Endothelial cell of umbilical vein (primary cell): Measurements from ENCODE around the gene GPSM1. TPM values are rescaled to one million over a fixed set of nuclear protein-coding genes. Genes with fewer than 3 reads are reported as not detected.

Source experiments
- BruUV-seq: library from RNA; stranded (reverse); fragments of 400-500 nt; replicated peaks from 2 replicates; lab custom pipeline; 2021; lab: Mats Ljungman, UMichigan
- CTCF ChIA-PET: fragments of 300-600, 350-600 bp; sonication (Branson Sonifier 250); formaldehyde crosslinking; loops from one replicate; lab custom pipeline; 2021; ENCODE audit warnings: antibody characterized with exemption, inconsistent platforms; lab: Charles Lee
- POLR2A ChIA-PET: fragments of 300-600, 350-600 bp; sonication (Branson Sonifier 250); formaldehyde crosslinking; loops from one replicate; lab custom pipeline; 2021; ENCODE audit warnings: antibody characterized with exemption, inconsistent platforms; lab: Charles Lee
- DNase-seq: peaks from one replicate; pipeline ENCODE4 v3.0.0-alpha.2; 2011; ENCODE audit warnings: low read depth, low spot score
- FAIRE-seq: peaks from 2 replicates; lab custom pipeline; 2011; peaks lifted over from hg19 to GRCh38; lab: Jason Lieb, UNC
- H2AFZ ChIP-seq: 2 replicates; pipeline ENCODE4 v1.6.0; 2012; ENCODE audit warnings: low read depth, low read length, control low read depth, inconsistent platforms
- H3K27ac ChIP-seq: 2 replicates; pipeline ENCODE4 v1.5.1; 2011; ENCODE audit warnings: low read depth, mild to moderate bottlenecking, control low read depth, low read length, moderate library complexity; ENCODE audit not compliant: insufficient read depth
- H3K27me3 ChIP-seq, 2 experiments: 2 replicates each; pipeline versions ENCODE4 v1.6.0 to v1.6.1; 2011; ENCODE audit warnings: low read length in 2 of 2, mixed read lengths in 1 of 2; ENCODE audit not compliant: control insufficient read depth in 2 of 2, insufficient read depth in 2 of 2
- H3K36me3 ChIP-seq, 2 experiments: 2 replicates in 1 of 2; 3 replicates in 1 of 2; pipeline ENCODE4 v1.5.1; 2011; ENCODE audit warnings: low read length in 2 of 2, mild to moderate bottlenecking in 1 of 2, moderate library complexity in 1 of 2; ENCODE audit not compliant: control insufficient read depth in 2 of 2, insufficient read depth in 2 of 2; ENCODE audit errors: extremely low read depth in 1 of 2
- H3K4me1 ChIP-seq: 3 replicates; pipeline ENCODE4 v1.5.1; 2011; ENCODE audit warnings: mild to moderate bottlenecking, low read length; ENCODE audit not compliant: control insufficient read depth, insufficient read depth; ENCODE audit errors: extremely low read depth
- H3K4me2 ChIP-seq: 2 replicates; pipeline ENCODE4 v1.6.1; 2011; ENCODE audit warnings: low read length, control low read depth, mixed read lengths; ENCODE audit not compliant: insufficient read depth
- H3K4me3 ChIP-seq, 3 experiments: fragments of 200-600 bp in 1 of 3; sonication (generic), shearing (Covaris generic) in 1 of 3; replicated peaks in 1 of 3; 2 replicates each; pipeline ENCODE4 v1.5.1; 2011 to 2016; ENCODE audit warnings: control low read depth in 3 of 3, low read length in 3 of 3, mild to moderate bottlenecking in 2 of 3, inconsistent platforms in 1 of 3, low read depth in 1 of 3, moderate library complexity in 1 of 3; ENCODE audit not compliant: insufficient read depth in 1 of 3
- H3K79me2 ChIP-seq: 2 replicates; pipeline ENCODE4 v1.6.0; 2012; ENCODE audit warnings: low read length, inconsistent platforms; ENCODE audit not compliant: control insufficient read depth, insufficient read depth
- H3K9ac ChIP-seq: replicated peaks from 2 replicates; pipeline ENCODE3; 2011; ENCODE audit warnings: low read length, control low read depth; ENCODE audit not compliant: insufficient read depth; ENCODE audit errors: extremely low read depth
- H3K9me1 ChIP-seq: replicated peaks from 3 replicates; pipeline ENCODE4 v1.6.0; 2011; ENCODE audit warnings: mild to moderate bottlenecking, low read length; ENCODE audit not compliant: control insufficient read depth, insufficient read depth; ENCODE audit errors: extremely low read depth
- H3K9me3 ChIP-seq: replicated peaks from 2 replicates; pipeline ENCODE4 v1.5.1; 2012; ENCODE audit warnings: low read length, inconsistent platforms; ENCODE audit not compliant: control insufficient read depth, insufficient read depth
- H4K20me1 ChIP-seq: replicated peaks from 2 replicates; pipeline ENCODE3; 2011; ENCODE audit warnings: mild to moderate bottlenecking, low read length; ENCODE audit not compliant: control insufficient read depth, insufficient read depth; ENCODE audit errors: extremely low read depth
- EZH2 ChIP-seq: IDR thresholded peaks from 2 replicates; pipeline ENCODE4 v1.6.1; 2012; ENCODE audit warnings: borderline replicate concordance, low read depth, mild to moderate bottlenecking, moderate library complexity, low read length, inconsistent platforms; ENCODE audit not compliant: severe bottlenecking
- FOS ChIP-seq: IDR thresholded peaks from 2 replicates; pipeline ENCODE4 v1.6.1; 2011; ENCODE audit warnings: mild to moderate bottlenecking, low read length, moderate library complexity, borderline replicate concordance; ENCODE audit not compliant: insufficient read depth
- GATA2 ChIP-seq: IDR thresholded peaks from 2 replicates; pipeline ENCODE4 v1.7.0; 2011; ENCODE audit warnings: low read depth, mild to moderate bottlenecking, moderate library complexity, mixed read lengths, low read length; ENCODE audit not compliant: insufficient read length, insufficient read depth
- JUN ChIP-seq: IDR thresholded peaks from 2 replicates; pipeline ENCODE4 v1.6.1; 2011; ENCODE audit warnings: borderline replicate concordance, low read depth; ENCODE audit not compliant: insufficient read length, insufficient read depth
- MYC ChIP-seq: IDR thresholded peaks from one replicate; pipeline ENCODE4 v1.6.1; 2011; ENCODE audit warnings: mild to moderate bottlenecking, low read depth, low read length
- POLR2A ChIP-seq: IDR thresholded peaks from 2 replicates; pipeline ENCODE4 v1.6.1; 2012; ENCODE audit warnings: low read depth, mild to moderate bottlenecking, control low read depth, low read length
- POLR2AphosphoS5 ChIP-seq: IDR thresholded peaks from 2 replicates; pipeline ENCODE4 v1.6.1; 2012; ENCODE audit warnings: low read depth, mild to moderate bottlenecking, control low read depth, low read length, moderate library complexity; ENCODE audit not compliant: insufficient read depth
- dilution Hi-C: fragments of 300-500 bp; cut with MboI; formaldehyde crosslinking; loops from one replicate; pipeline ENCODE4 v1.15.0; 2019; ENCODE audit warnings: low sequenced_read_pairs; ENCODE audit not compliant: extremely low pct_ligation_motif_present
- intact Hi-C: fragments of 100-400 bp; cut with micrococcal nuclease; formaldehyde crosslinking; loops from one replicate; pipeline ENCODE4 v1.10.0; 2022
- polyA plus RNA-seq, 4 experiments: library from polyadenylated mRNA; depleted of rRNA in 3 of 4; stranded (reverse) in 3 of 4; unstranded in 1 of 4; fragments of >200 nt; gene quantifications; 2 replicates each; pipeline versions ENCODE4 v1.2.1 to v1.2.3, GENCODE V29; 2011 to 2012; ENCODE audit warnings: missing spikeins in 1 of 4
- total RNA-seq: library from RNA; stranded (reverse); gene quantifications from 2 replicates; pipeline ENCODE4 v1.2.3, GENCODE V29; 2021
- TF ChIP-seq, protein P1 (sequence below), 2 donors: IDR thresholded peaks; 1 replicate in 1 of 2; 2 replicates in 1 of 2; pipeline ENCODE4 v1.5.1; 2011; ENCODE audit warnings: low read length in 2 of 2, mild to moderate bottlenecking in 2 of 2, moderate library complexity in 2 of 2, control low read depth in 1 of 2, inconsistent platforms in 1 of 2, low read depth in 1 of 2; ENCODE audit not compliant: insufficient read depth in 1 of 2; ENCODE audit errors: extremely low read depth in 1 of 2
- TF ChIP-seq, protein P2 (sequence below): IDR thresholded peaks from 2 replicates; pipeline ENCODE4 v1.6.1; 2011; ENCODE audit not compliant: insufficient read depth, insufficient read length

Gene GPSM1
- total and polyA plus RNA-seq, 2 donors (not counting 3 experiments of a cell fraction or from before 2014, with no cell fraction given): 34.6 to 47.1 TPM

DNA sequence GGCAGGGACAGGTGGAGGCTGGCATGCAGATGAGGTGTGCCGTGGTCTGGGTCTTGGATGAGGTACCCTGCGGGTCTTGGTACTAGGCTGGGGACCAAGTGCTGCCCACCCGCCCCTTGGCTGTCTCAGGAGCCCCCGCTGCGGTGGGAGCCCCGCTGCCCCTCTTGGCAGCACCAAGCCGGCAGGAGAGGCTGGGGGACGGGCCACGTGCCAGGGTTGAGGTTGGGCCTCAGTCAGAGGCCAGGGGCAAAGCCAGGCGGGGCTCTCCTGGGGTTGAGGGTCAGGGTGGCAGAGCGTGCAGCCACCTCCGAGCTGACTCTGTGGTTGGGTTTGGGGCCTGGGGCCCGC is 44.2 kb downstream of the GPSM1 start:
- Histone ChIP-seq H3K36me3 (no peaks in the 10 kb centered on the region), H3K4me1 (no peaks in the 10 kb centered on the region), H2AFZ (no peak overlapping the region), H3K4me2 (no peak overlapping the region), H3K4me3 (no peak overlapping the region), H3K27me3 (no peaks in the 10 kb centered on the region), H3K9me1 (no peaks in the 10 kb centered on the region), H3K9ac (no peak overlapping the region), H3K9me3 (no peaks in the 10 kb centered on the region), H3K79me2 (no peaks in the 10 kb centered on the region), H4K20me1 (no peaks in the 10 kb centered on the region), H3K27ac (no peak overlapping the region)
- no peak for DNase-seq
- CTCF ChIA-PET: interaction anchor here (1.1 kb wide), 1 partner anchor 8 kb away, joined by 4 read pairs; no protein-coding TSS in a partner anchor
- TF ChIP-seq MYC (no peak), GATA2 (no peak), FOS (no peak), EZH2 (no peak), POLR2AphosphoS5 (no peak), POLR2A (no peak), JUN (no peak)
- TF ChIP-seq, protein P1, sequence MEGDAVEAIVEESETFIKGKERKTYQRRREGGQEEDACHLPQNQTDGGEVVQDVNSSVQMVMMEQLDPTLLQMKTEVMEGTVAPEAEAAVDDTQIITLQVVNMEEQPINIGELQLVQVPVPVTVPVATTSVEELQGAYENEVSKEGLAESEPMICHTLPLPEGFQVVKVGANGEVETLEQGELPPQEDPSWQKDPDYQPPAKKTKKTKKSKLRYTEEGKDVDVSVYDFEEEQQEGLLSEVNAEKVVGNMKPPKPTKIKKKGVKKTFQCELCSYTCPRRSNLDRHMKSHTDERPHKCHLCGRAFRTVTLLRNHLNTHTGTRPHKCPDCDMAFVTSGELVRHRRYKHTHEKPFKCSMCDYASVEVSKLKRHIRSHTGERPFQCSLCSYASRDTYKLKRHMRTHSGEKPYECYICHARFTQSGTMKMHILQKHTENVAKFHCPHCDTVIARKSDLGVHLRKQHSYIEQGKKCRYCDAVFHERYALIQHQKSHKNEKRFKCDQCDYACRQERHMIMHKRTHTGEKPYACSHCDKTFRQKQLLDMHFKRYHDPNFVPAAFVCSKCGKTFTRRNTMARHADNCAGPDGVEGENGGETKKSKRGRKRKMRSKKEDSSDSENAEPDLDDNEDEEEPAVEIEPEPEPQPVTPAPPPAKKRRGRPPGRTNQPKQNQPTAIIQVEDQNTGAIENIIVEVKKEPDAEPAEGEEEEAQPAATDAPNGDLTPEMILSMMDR (IDR thresholded peaks at IDR 0.05; ENCODE audit: extremely low read depth in 1 of 2, insufficient read depth in 1 of 2, low read depth in 1 of 2, low read length in 2 of 2): no peak
- TF ChIP-seq, protein P2, sequence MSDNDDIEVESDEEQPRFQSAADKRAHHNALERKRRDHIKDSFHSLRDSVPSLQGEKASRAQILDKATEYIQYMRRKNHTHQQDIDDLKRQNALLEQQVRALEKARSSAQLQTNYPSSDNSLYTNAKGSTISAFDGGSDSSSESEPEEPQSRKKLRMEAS: no peak
- dilution Hi-C loops (no loop called here), intact Hi-C loops (no loop called here)
- no TSS peak for BruUV-seq
- POLR2A ChIA-PET: no interaction called here
- no peak for FAIRE-seq
